Stimulated activated CD4-positive, alpha-beta T cell treated with anti-CD3 and anti-CD28 coated beads, TNF-alpha, amount 100 ng/mL, for 4 hours (primary cell): ENCODE data around the gene MAPKBP1.
A peak's percentile ranks its signal among the peaks of the same experiment; 100 is the strongest.
"Not testable (repeated sequence)": the region's sequence is repeated elsewhere in the genome, so short reads cannot be mapped to it uniquely, and the experiment has no call there.

ENCODE experiments used
- DNase-seq, 3 experiments: peaks; one replicate each; pipeline ENCODE4 v3.0.0-alpha.2; 2020; ENCODE audit warnings: low read depth in 3 of 3

Gene MAPKBP1

GRCh38 chr15:41825572-41826535, 51.6 kb downstream of the MAPKBP1 start:
- DNase-seq: no peak

- peak in 2 of 3 experiments; percentile 6 to 10 for DNase-seq
Measured at GRCh38 chr15:41827290-41827879, 53.1 kb downstream of the MAPKBP1 start.

- DNase-seq: peak; percentile 93 to 98 (median 96)
Measured at GRCh38 chr15:41827880-41828806, 53.9 kb downstream of the MAPKBP1 start, which contains the start of gene JMJD7. TSS of gene JMJD7 (plus strand) at chr15:41828092. CDS start at chr15:41828125, 33 bp downstream.

GRCh38 chr15:41828807-41829141, 54.5 kb downstream of the MAPKBP1 start:
- no peak for DNase-seq

- no peak for DNase-seq
Measured at GRCh38 chr15:41829959-41830646, 55.8 kb downstream of the MAPKBP1 start.

GRCh38 chr15:41831291-41831690, 57.0 kb downstream of the MAPKBP1 start:
- DNase-seq: not testable (repeated sequence)

- DNase-seq: no peak
Measured at GRCh38 chr15:41832208-41832607, 57.9 kb downstream of the MAPKBP1 start.

GRCh38 chr15:41832875-41833274, 58.6 kb downstream of the MAPKBP1 start:
- no peak for DNase-seq

GRCh38 chr15:41834096-41834495, 59.8 kb downstream of the MAPKBP1 start:
- DNase-seq: no peak

- no peak for DNase-seq
Measured at GRCh38 chr15:41836073-41836472, 61.8 kb downstream of the MAPKBP1 start.

GRCh38 chr15:41836713-41837454, 62.6 kb downstream of the MAPKBP1 start:
- no peak for DNase-seq

- no peak for DNase-seq
Measured at GRCh38 chr15:41838400-41838897, 64.2 kb downstream of the MAPKBP1 start, which contains the start of gene PLA2G4B. TSS of gene PLA2G4B (plus strand) at chr15:41838847. CDS start at chr15:41838914, 67 bp downstream.

- DNase-seq: no peak
Measured at GRCh38 chr15:41839781-41840491, 65.7 kb downstream of the MAPKBP1 start.

GRCh38 chr15:41840673-41841072, 66.4 kb downstream of the MAPKBP1 start:
- DNase-seq: no peak

- DNase-seq: no peak
Measured at GRCh38 chr15:41841131-41841530, 66.8 kb downstream of the MAPKBP1 start.

GRCh38 chr15:41842229-41842628, 67.9 kb downstream of the MAPKBP1 start:
- DNase-seq: no peak

GRCh38 chr15:41843571-41843970, 69.3 kb downstream of the MAPKBP1 start:
- DNase-seq: no peak

- no peak for DNase-seq
Measured at GRCh38 chr15:41844814-41845213, 70.5 kb downstream of the MAPKBP1 start.

GRCh38 chr15:41847206-41847605, 72.9 kb downstream of the MAPKBP1 start:
- no peak for DNase-seq

GRCh38 chr15:41847981-41848380, 73.7 kb downstream of the MAPKBP1 start:
- no peak for DNase-seq
